BLaER1 (cell line): ENCODE measurements around the gene MBD5.
"Not testable (repeated sequence)": the region's sequence is repeated elsewhere in the genome, so short reads cannot be mapped to it uniquely, and the experiment has no call there.

Experiments used
- H3K27ac ChIP-seq: shearing (Covaris generic); formaldehyde crosslinking; 2 replicates; pipeline ENCODE4 v1.8.1; 2022
- H3K27me3 ChIP-seq: shearing (Covaris generic); formaldehyde crosslinking; 2 replicates; pipeline ENCODE4 v1.8.1; 2022
- H3K36me3 ChIP-seq: shearing (Covaris generic); formaldehyde crosslinking; 2 replicates; pipeline ENCODE4 v1.8.1; 2022
- H3K4me1 ChIP-seq: shearing (Covaris generic); formaldehyde crosslinking; 2 replicates; pipeline ENCODE4 v1.8.1; 2022
- H3K4me2 ChIP-seq: shearing (Covaris generic); formaldehyde crosslinking; 2 replicates; pipeline ENCODE4 v1.8.1; 2022
- H3K4me3 ChIP-seq: shearing (Covaris generic); formaldehyde crosslinking; 2 replicates; pipeline ENCODE4 v1.8.1; 2022
- H3K9ac ChIP-seq: shearing (Covaris generic); formaldehyde crosslinking; 2 replicates; pipeline ENCODE4 v1.8.1; 2022
- H3K9me3 ChIP-seq: shearing (Covaris generic); formaldehyde crosslinking; 2 replicates; pipeline ENCODE4 v1.8.1; 2022
- H4K20me1 ChIP-seq: shearing (Covaris generic); formaldehyde crosslinking; 2 replicates; pipeline ENCODE4 v1.8.1; 2022
- Cebpa-rat ChIP-seq: shearing (Covaris generic); IDR thresholded peaks from 2 replicates; pipeline ENCODE4 v1.8.1; 2022

Gene MBD5

DNA sequence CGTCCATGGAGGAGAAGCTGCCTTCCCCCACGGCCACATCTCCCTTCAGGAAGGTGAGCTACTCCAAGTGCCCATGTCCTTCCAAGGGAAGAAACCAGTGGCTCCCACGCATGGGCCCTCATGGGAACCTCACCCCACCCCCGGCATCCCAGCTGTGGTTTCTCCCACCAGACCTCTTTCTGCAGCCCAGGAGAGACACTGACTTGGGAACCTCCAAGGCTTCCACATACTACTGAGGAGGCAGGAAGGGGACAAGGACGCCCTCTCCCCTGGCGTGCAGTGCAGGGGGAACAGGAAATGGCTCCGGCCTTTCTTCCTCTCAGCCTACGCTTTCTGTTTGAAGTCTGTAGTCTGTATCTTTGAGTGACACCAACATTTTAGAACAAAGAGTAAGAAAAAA is 519.1 kb downstream of the MBD5 start:
- no peak overlapping the region for H3K9ac ChIP-seq
- H3K4me3 ChIP-seq = no peak overlapping the region
- TF ChIP-seq Cebpa-rat = no peak
- no peaks in the 10 kb centered on the region for H4K20me1 ChIP-seq
- no peak overlapping the region for H3K27ac ChIP-seq
- no peaks in the 10 kb centered on the region for H3K36me3 ChIP-seq
- H3K27me3 ChIP-seq = no peaks in the 10 kb centered on the region
- no peak overlapping the region for H3K4me2 ChIP-seq
- no peaks in the 10 kb centered on the region; the same call in 1 of the 2 replicates for H3K4me1 ChIP-seq
- no peaks in the 10 kb centered on the region; the same call in 1 of the 2 replicates for H3K9me3 ChIP-seq

GRCh38 chr2:148541792-148542191 is 520.9 kb downstream of the MBD5 start:
- no peaks in the 10 kb centered on the region for H4K20me1 ChIP-seq
- H3K9me3 ChIP-seq = no peaks in the 10 kb centered on the region; the same call in 1 of the 2 replicates
- H3K27me3 ChIP-seq = no peaks in the 10 kb centered on the region
- no peaks in the 10 kb centered on the region for H3K36me3 ChIP-seq
- no peak overlapping the region for H3K4me3 ChIP-seq
- no peak overlapping the region for H3K9ac ChIP-seq
- no peak for TF ChIP-seq Cebpa-rat
- no peak overlapping the region for H3K4me2 ChIP-seq
- H3K4me1 ChIP-seq = peaks cover 17% of the 10 kb centered on the region
- H3K27ac ChIP-seq = no peak overlapping the region

GRCh38 chr2:148542614-148543013 is 521.7 kb downstream of the MBD5 start:
- no peak overlapping the region for H3K9ac ChIP-seq
- H4K20me1 ChIP-seq = no peaks in the 10 kb centered on the region
- no peak overlapping the region for H3K4me3 ChIP-seq
- peaks cover 21% of the 10 kb centered on the region for H3K4me1 ChIP-seq
- H3K27me3 ChIP-seq = no peaks in the 10 kb centered on the region
- no peaks in the 10 kb centered on the region for H3K36me3 ChIP-seq
- H3K27ac ChIP-seq = no peak overlapping the region
- TF ChIP-seq Cebpa-rat = no peak
- H3K4me2 ChIP-seq = no peak overlapping the region
- no peaks in the 10 kb centered on the region; the same call in 1 of the 2 replicates for H3K9me3 ChIP-seq

GRCh38 chr2:148543088-148543540 is 522.2 kb downstream of the MBD5 start:
- H3K4me2 ChIP-seq, H3K27ac ChIP-seq, H3K36me3 ChIP-seq, H3K9ac ChIP-seq, H3K4me3 ChIP-seq, H3K27me3 ChIP-seq, H3K9me3 ChIP-seq, H4K20me1 ChIP-seq: not testable (repeated sequence)
- peaks cover 21% of the 10 kb centered on the region for H3K4me1 ChIP-seq

GRCh38 chr2:148545390-148546256 is 524.7 kb downstream of the MBD5 start:
- Histone ChIP-seq H3K27ac (peak overlapping the region; percentile 59; the same call in 1 of the 2 replicates), H3K4me3 (no peak overlapping the region), H3K9ac (no peak overlapping the region), H3K27me3 (no peaks in the 10 kb centered on the region), H3K36me3 (no peaks in the 10 kb centered on the region), H4K20me1 (no peaks in the 10 kb centered on the region), H3K4me2 (peak overlapping the region; percentile 80), H3K9me3 (no peaks in the 10 kb centered on the region; the same call in 1 of the 2 replicates), H3K4me1 (peaks cover 21% of the 10 kb centered on the region)
- no peak for TF ChIP-seq Cebpa-rat

GRCh38 chr2:148546270-148546669 is 525.4 kb downstream of the MBD5 start:
- no peak overlapping the region for H3K9ac ChIP-seq

DNA sequence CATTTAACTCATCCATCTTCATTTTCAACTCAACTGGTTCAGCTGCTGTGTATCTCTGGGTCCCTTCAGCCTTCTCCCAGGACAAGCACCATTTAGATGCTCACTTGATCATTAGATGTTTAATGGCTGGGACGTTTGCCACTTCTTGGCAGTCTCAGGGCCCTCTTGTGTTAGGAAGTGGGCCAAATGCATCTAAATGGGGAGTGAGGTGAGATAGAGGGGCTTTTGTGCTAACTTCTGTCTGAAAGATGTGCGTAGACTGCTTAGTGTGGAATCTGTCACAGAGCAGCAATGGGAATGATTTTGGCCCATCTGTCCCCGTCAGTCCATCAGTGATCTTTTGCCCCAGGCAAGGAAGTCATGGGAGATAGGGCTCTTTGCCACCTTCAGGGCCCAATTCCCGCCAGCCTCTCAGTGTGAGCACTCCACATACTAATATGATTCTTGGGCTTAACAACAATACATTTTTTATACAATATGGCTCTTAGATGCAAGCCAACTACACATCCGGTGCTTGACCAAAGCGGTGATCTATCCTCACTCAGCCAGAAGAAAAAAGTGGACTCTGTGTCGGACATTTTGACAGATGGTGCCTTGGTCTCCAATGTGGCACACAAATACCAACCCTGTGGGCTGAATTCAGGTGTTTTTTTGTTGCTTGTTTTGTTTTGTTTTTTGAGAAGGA is 528.0 kb downstream of the MBD5 start:
- H3K9me3 ChIP-seq = no peaks in the 10 kb centered on the region; the same call in 1 of the 2 replicates
- no peak overlapping the region for H3K4me3 ChIP-seq
- TF ChIP-seq Cebpa-rat = no peak

More at GRCh38 chr2:148546270-148546669, 525.4 kb downstream of the MBD5 start:
- no peak overlapping the region for H3K4me3 ChIP-seq
- peaks cover 21% of the 10 kb centered on the region for H3K4me1 ChIP-seq
- H4K20me1 ChIP-seq = no peaks in the 10 kb centered on the region
- no peaks in the 10 kb centered on the region for H3K36me3 ChIP-seq
- H3K27me3 ChIP-seq = no peaks in the 10 kb centered on the region
- H3K4me2 ChIP-seq = peak overlapping the region; percentile 80
- H3K27ac ChIP-seq = peak overlapping the region; percentile 59; the same call in 1 of the 2 replicates
- H3K9me3 ChIP-seq = no peaks in the 10 kb centered on the region; the same call in 1 of the 2 replicates
- peak; percentile 91 for TF ChIP-seq Cebpa-rat

DNA sequence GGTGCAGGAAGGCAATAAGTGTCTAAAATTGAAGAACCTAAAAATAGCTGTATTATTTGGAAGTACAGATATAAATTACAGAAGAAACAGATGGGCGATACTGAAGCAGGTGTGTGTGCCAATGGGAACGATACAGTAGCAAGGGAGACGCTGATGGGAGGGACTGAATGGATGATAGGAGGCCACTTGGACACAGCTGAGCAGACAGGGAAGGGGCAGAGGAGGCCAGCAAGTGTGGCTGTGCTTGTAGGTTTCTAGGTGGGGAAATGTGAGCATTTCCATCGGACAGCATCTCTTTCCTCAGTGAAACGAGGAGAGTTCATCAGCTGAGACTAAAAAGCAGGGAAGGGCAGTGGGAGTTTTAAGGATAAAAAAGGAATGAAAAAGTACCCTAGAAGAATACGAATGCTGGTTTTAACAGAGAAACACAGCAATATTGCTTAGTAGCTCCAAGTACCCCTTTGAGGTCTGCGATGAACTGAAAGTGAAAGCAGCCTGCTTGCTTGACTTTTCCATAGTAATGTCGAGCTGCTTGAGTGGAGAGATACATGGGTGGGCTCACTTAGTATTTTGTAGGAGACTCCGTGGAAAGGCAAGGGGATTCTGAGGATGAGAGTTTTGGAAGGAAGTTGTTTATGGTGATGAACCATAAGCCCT is 531.9 kb downstream of the MBD5 start:
- TF ChIP-seq Cebpa-rat = no peak
- H3K4me1 ChIP-seq = peaks cover 21% of the 10 kb centered on the region
- peak overlapping the region; percentile 84 for H3K4me2 ChIP-seq
- no peaks in the 10 kb centered on the region for H4K20me1 ChIP-seq
- no peaks in the 10 kb centered on the region for H3K36me3 ChIP-seq
- H3K9me3 ChIP-seq = no peaks in the 10 kb centered on the region
- H3K27ac ChIP-seq = peak overlapping the region; percentile 70
- H3K9ac ChIP-seq = peak overlapping the region; percentile 63; the same call in 1 of the 2 replicates
- peak overlapping the region; percentile 57 for H3K4me3 ChIP-seq
- H3K27me3 ChIP-seq = no peaks in the 10 kb centered on the region

More for the DNA sequence above, 528.0 kb downstream of the MBD5 start:
- peaks cover 39% of the 10 kb centered on the region for H3K4me1 ChIP-seq
- no peak overlapping the region for H3K4me2 ChIP-seq
- H3K27ac ChIP-seq = no peak overlapping the region
- no peak overlapping the region for H3K9ac ChIP-seq
- no peaks in the 10 kb centered on the region for H3K36me3 ChIP-seq
- no peaks in the 10 kb centered on the region for H4K20me1 ChIP-seq
- H3K27me3 ChIP-seq = no peaks in the 10 kb centered on the region

DNA sequence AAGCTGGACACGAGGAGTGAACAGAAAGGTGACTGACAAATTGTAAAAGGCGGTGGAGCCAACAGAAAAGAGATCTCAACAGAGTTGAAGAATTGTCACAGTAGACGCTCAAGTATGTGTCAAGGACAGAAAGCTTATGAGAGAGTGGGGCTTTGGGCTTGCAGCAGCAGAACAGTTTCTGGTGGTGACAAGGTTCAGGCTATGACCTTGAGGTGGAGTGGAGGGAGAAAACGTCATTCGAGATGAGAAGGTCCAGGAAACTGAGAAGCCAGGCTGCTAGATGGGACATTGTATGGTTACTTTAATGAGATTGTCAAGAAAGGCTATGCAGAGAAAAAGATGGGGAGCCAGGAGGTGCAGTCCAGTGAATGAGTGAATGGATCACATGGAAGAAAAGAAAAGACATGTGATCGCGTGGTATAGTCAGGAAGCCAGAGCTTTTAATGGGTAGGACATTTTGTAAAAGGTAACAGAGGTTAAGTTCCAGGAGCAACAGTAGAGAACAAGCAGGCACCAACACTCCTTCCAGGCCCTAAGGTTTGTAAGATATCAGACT is 532.5 kb downstream of the MBD5 start:
- H3K9ac ChIP-seq = peak overlapping the region; percentile 63; the same call in 1 of the 2 replicates

More for the DNA sequence above, 532.5 kb downstream of the MBD5 start:
- Histone ChIP-seq H3K4me2 (peak overlapping the region; percentile 84), H3K27ac (peak overlapping the region; percentile 70), H4K20me1 (no peaks in the 10 kb centered on the region), H3K36me3 (no peaks in the 10 kb centered on the region), H3K9me3 (peaks cover 3% of the 10 kb centered on the region; the same call in 1 of the 2 replicates), H3K27me3 (no peaks in the 10 kb centered on the region), H3K4me3 (peak overlapping the region; percentile 57), H3K4me1 (peaks cover 21% of the 10 kb centered on the region)
- TF ChIP-seq Cebpa-rat = no peak
